ENCODE measurements around the gene DAPP1. TPM values are rescaled to one million over a fixed set of nuclear protein-coding genes. Genes with fewer than 3 reads are reported as not detected.
"Not testable (repeated sequence)": the region's sequence is repeated elsewhere in the genome, so short reads cannot be mapped to it uniquely, and the experiment has no call there.

Gene DAPP1
- polyA plus RNA-seq, 4 donors, result 0.97 to 1.4 (median 1.1) TPM

DNA sequence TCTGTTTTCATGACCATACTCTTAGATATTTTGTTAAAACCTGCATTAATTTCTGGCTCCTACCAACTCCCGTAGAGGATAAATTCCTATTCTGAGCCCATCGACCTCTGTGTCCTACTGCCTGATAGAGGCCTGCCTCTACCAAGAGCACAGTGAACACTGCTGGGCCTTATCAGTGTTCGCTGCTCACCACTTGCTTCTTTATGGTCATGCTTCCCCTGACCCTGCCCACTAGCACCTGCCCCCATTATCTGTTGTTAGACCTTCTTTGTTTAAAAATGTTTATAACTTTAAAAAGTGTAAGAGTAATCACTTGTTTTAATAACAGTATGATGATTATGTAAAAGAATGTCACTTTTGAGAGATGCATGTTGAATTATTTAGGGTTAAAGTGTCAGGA lies 6.1 kb downstream of the DAPP1 start:
- DNase-seq (ENCODE audit: low read depth in 4 of 4, low spot score in 2 of 4), result no peak

DNA sequence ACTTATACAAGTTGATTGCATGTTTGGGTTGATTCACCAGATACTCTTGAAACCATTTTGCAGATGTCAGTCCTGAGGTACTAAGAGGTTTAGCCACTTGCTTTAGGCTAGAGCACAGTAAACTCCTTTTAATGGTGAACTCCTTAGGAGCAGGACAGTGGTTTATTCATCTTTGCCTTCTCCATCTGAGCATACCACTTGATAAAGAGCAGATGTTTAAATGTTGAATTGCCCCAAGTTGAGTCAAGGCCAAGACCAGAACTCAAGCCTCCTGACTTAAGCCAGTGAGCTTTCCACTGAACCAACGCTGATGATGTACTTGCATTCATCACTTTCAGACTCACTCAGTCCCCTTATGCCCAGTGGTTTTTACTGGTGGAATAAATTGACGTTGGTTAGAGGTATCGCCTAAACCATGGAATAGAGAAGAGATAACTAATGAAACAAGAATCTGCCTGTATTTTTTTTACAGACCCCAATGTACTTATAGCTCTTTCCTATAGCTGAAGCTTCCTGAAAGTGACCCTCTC lies 7.5 kb downstream of the DAPP1 start:
- no peak for DNase-seq (ENCODE audit: low read depth in 4 of 4, low spot score in 2 of 4)

DNA sequence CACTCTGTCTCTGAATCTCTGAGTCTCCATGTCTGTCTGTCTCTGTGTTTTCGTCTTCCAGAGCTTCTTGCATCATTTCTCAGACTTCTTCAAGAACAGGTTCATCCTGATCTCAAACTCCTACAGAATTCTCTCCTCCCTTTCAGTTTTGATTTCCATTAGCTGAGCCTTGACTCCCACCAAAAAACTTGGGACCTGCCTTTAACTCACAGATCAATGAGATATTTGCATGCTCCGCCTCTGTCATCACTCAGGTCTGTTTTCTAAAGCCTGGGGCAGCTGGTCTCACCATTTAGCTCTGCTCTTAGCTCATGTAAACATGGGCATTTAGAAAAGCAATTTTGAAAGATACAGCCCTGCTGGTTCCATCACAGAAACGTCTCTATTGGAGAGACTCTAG lies 8.6 kb downstream of the DAPP1 start:
- no peak for DNase-seq (ENCODE audit: low read depth in 4 of 4, low spot score in 2 of 4)

DNA sequence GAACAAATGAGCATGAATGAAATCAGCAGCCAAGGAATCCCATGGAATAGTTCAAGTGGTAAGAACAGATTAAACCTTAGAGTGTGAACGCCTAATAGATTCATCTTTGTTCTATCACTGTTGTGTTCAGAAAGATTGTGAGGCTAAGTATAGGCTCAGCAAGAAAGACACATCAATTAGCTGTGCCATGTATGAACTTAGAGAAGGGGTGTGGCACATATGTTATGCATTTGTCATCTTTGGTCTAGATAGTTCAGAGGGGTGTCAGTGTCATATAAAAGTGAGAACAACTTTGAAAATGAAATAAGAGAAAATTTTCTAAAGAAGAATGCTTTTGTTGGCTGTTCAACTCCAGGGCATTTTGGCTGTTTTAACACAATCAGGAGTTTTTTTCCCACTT lies 9.4 kb downstream of the DAPP1 start:
- no peak for DNase-seq (ENCODE audit: low read depth in 4 of 4, low spot score in 2 of 4)

DNA sequence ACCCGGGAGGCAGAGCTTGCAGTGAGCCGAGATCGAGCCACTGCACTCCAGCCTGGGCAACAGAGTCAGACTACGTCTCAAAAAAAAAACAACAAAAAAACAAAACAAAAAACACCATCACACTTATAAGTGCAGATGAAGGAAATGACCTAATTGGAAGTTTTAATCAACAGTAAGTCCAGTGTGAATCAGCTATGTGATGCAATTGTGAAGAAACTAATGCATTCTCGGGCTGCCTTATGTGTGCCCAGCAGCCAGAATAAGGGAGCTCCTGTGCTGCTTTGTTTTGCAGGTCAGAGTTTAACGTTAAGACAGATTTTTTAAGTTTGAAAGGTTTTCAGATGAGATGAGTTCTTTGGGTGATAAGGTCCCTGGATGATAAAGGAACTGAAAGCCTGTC lies 10.8 kb downstream of the DAPP1 start:
- no peak for DNase-seq (ENCODE audit: low read depth in 4 of 4, low spot score in 2 of 4)

DNA sequence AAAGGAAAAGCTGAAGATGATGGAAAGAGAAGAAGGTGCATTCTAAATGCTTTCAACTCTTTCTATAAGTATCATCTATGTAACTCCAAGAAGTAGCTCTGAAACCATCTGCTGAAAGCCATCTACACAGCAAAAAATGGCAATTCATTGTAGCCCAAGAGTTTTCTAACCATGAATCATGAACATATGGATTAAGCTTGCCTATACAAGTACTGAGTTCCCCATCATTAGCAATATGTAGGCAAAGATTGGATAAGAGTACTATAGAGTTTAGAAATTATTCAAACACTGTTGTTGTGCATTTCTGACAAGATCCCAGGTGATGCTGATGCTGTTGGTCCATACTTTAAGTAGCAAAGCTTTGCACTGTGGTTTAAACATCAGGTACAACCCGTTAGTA lies 11.2 kb downstream of the DAPP1 start:
- DNase-seq (ENCODE audit: low read depth in 4 of 4, low spot score in 2 of 4), result no peak

DNA sequence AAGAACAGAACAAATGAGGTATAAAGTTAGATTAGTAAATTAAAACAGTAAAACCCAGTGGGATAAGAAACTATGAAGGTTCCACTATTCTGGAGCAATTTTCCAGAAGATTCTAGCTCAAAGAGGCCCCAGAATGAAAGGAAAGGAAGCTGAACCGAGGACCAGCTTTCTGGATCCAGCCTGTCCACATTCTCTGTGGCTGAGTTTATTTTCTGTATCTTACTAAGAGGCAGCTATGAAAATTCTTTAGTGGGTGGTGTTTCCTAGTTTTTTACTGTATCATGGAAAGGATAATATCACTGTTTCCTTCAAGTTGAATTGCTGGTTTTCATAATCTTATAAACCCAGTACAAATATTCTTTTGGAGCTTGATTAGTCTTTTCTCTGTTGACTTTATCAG lies 11.8 kb downstream of the DAPP1 start:
- no peak for DNase-seq (ENCODE audit: low read depth in 4 of 4, low spot score in 2 of 4)

DNA sequence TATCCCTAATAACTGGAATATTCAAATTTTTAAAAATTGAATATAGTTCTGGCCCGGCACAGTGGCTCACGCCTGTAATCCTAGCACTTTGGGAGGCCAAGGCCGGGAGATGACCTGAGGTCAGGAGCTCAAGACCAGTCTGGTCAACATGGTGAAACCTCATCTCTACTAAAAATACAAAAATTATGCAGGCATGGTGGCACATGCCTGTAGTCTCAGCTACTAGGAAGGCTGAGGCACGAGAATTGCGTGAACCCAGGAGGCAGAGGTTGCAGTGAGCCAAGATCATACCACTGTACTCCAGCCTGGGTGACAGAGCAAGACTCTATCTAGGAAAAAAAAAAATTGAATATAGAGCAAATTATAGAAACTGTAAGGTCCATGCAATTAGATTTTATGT lies 13.4 kb downstream of the DAPP1 start:
- DNase-seq (ENCODE audit: low read depth in 4 of 4, low spot score in 2 of 4), result not testable (repeated sequence)

DNA sequence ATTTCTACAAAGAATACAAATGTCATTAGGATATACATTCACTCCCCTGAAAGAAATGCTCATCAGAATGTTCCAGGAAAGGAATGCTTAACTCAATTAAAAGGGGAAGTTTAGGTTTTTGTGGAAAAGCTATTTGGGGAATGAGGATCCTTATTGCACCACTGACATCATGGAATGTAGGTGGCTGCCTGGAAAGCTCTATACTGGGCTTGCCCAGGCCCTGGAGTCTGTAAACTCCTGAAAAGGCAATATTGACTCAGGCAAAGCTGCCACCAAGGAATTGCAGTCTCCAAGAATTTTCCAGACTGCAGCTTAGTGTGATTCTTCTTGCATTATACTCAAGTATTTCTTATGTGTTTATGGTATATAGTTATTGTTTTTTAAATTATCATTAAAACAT lies 15.7 kb downstream of the DAPP1 start:
- DNase-seq (ENCODE audit: low read depth in 4 of 4, low spot score in 2 of 4), result no peak

DNA sequence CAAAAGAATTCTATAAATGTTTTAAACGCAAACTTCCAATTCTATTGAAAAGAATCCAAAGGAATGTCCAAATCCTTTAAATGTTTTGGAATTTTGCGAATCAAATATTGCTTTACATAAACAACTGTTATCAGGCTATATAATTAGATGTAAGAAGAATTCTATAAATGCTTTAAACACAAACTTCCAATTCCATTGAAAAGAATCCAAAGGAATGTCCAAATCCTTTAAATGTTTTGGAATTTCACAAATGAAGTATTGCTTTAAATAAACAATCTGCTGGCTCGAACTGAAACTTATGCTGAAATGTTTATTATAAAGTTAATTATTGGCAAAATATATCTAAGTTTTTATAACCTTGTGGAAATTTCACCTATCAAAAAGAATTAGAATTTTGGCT lies 16.1 kb downstream of the DAPP1 start:
- no peak for DNase-seq (ENCODE audit: low read depth in 4 of 4, low spot score in 2 of 4)

DNA sequence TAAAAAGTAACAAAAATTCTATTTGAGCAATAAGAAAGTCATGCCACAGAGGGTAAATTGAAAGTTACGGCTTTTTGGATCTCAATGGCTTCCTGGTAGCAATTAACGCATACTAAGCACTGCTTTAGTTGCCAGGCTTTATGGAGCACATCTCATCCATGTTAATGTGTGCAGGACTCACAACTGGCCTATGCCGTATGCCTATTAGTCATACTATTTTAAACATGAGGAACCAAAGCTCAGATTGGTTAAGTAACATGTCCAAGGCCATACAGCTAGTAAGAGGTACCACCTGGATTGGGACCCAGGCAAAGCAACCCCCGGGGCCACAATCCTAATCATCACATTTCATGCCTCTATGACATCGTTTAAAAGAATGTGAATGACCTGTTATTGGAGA lies 17.1 kb downstream of the DAPP1 start:
- no peak for DNase-seq (ENCODE audit: low read depth in 4 of 4, low spot score in 2 of 4)

DNA sequence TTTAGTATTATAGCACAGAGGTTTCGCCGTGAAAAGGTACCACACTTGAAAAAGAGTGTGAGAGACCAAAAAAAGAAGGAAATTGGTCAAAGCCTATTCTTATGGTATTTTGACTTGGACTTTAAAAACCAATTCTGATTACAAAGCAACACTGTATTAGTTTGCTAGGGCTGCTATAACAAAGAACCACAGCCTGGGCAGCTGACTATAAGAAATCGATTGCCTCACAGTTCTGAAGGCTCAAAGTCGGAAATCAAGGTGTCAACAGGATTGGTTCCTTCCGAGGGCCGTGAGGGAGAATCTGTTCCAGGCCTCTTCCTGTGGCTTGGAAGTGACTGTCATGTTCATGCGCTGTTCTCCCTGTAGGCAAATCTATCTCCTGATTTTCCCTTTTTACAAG lies 17.9 kb downstream of the DAPP1 start:
- DNase-seq (ENCODE audit: low read depth in 4 of 4, low spot score in 2 of 4), result no peak

DNA sequence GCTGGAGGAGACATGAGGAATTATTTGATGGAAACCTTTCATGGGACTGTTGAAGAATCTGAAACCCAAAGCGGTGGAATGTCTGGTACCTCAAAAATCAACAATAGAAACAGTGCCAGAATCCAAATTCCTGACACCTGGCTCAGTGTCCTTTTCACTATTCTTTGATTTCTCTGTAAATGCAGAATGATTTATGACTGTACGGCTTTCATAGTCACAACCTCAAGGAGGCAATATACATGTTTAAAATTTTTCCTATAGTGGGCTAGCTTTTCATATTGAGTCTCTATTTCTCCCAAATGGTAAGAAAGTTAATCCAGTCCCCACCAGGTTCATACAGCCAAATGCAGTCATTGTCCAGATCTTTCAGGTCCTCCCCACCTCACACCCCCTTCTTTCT lies 19.3 kb downstream of the DAPP1 start:
- DNase-seq (ENCODE audit: low read depth in 4 of 4, low spot score in 2 of 4), result no peak

DNA sequence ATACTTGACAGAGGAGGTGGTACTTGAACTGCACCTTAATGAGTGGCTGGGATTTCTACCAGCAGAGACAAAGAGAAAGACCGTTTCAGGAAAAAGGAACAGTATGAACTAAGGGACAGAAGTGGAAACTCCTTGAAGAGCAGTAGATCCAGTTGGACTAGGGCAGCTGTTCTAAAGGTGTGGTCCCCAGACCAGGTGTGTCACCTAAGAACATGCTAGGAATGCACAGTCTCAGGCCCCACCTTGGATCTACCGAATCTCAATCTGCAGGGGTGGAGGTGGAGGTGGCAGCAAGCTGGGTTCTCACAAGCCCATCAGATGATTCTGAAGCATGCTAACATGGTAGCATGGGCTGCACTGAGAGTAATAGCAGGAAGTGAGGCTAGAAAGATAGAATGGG lies 22.3 kb downstream of the DAPP1 start:
- no peak for DNase-seq (ENCODE audit: low read depth in 4 of 4, low spot score in 2 of 4)

DNA sequence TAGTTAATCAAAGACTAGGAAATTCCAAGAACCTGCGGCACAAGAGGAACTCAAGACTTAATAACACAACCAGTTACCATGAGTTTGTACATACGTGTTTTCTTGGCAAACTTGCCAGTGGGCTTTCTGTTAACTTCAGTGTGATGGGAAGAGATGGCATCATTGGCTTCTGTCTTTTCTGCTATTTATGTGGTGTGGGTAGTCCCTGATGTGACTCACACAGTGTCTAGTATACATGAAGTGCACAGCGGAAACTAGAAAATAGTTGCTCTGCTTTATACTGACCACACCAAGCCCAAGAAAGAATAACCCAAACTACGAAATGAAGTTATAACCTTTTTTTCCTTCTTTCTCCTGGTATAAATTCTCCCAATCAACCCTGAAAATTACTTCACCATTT lies 24.5 kb downstream of the DAPP1 start:
- DNase-seq (ENCODE audit: low read depth in 4 of 4, low spot score in 2 of 4), result no peak

DNA sequence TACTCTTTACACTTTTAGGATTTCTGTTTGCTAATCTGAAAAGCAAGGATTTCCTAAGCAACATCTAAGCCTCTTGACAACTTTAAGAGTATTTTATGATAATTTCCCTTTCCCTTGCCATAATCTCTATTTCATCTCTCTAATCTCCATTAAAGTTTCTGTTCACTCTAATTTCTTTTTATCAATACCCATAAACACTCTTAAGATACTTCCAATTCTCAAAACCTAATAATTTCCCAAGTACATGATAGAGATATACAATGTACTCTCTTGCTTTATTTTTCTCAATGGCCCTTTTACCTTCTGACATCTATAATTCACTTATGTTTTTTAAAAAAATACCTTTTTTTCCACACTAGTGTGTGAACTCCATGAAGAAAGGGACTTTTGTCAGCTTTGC lies 26.8 kb downstream of the DAPP1 start:
- no peak for DNase-seq (ENCODE audit: low read depth in 4 of 4, low spot score in 2 of 4)

DNA sequence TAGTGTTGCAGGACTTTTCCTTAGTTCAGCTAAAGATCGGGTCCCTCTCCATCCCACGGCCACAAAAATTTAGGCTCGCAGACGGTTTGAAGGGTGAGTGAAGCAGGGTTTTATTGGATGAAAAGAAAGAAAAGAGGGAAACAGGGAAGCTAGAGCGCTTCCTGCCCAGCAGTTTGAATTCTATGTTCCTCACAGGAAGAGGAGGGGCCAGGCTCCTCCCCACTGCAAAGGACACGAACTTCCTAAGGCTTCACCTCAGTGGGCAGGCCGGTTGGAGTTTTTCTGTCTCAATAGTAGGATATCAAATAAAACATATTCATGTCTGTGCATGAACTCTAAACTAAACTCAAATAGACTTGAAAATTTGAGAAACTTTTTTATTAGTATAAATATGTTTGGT lies 27.4 kb downstream of the DAPP1 start:
- DNase-seq (ENCODE audit: low read depth in 4 of 4, low spot score in 2 of 4), result no peak

DNA sequence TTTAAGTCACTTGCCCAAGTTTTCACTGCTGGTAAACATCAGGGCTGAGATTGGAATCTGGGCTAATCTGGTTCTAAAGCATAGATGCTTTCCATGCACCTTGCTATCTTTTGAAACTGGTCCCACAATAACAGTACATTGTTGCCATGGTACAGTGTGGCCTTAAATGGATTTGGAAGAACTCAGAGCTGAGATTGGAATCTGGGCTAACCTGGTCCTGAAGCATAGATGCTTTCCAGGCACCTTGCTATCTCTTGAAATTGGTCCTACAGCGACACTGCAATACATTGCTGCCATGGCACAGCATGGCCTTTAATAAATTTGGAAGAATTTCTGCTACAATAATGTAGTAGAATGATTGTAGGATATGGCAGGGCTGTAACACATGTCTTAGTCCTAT lies 28.6 kb downstream of the DAPP1 start:
- DNase-seq (ENCODE audit: low read depth in 4 of 4, low spot score in 2 of 4), result no peak

DNA sequence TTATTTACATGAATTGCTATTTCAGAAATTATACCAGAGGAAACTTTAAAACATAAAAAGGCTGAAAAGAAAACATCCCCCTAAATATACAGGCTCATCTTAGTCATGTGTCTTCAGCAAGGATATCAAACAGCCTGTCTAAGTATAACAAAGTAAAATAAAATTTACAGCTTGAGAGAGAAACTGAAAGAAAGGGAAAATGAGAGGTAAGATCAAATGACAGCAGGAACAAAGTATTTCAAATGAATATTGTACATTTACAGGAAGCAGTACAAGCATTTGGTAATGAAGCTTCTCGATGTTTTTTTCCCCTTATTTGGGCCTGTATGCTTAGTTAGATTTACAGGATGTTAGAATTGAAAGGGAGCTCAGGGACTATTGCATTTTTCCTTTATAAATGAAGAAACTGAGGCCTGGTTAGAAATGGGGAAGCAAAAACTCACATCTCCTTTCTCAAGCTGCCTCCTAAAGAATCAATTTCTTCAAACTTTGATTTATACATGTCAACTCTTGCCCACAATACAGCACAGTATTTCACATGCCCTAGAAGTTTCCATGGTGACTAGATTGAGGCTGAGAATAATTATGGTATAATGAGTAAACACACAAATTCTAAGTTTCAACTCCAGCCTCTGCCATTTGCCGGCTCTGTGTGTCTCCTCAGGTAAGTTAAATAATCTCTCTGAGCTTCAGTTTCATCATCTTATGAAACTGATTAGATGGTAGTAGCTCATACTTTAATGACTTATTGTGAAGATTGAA lies 29.3 kb downstream of the DAPP1 start:
- no peak for DNase-seq (ENCODE audit: low read depth in 4 of 4, low spot score in 2 of 4)

DNA sequence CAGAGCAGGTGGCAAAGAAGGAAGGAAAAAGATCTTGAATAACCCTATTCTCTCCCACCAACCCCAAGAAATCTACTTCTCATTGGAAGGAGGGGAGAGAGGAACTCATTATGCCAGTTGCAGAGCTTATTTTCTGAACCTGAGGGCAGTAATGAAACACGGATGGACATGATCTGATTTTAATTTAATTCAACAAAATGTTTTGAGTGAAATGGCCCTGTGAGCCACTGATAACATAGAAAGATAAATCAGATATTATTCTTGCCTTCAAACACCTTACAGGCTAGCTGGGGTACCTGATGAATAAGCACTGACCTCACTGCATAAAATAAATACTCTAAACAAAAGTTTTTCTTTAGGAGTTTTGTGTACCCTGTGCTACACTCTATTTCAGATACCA lies 30.3 kb downstream of the DAPP1 start:
- no peak for DNase-seq (ENCODE audit: low read depth in 4 of 4, low spot score in 2 of 4)

DNA sequence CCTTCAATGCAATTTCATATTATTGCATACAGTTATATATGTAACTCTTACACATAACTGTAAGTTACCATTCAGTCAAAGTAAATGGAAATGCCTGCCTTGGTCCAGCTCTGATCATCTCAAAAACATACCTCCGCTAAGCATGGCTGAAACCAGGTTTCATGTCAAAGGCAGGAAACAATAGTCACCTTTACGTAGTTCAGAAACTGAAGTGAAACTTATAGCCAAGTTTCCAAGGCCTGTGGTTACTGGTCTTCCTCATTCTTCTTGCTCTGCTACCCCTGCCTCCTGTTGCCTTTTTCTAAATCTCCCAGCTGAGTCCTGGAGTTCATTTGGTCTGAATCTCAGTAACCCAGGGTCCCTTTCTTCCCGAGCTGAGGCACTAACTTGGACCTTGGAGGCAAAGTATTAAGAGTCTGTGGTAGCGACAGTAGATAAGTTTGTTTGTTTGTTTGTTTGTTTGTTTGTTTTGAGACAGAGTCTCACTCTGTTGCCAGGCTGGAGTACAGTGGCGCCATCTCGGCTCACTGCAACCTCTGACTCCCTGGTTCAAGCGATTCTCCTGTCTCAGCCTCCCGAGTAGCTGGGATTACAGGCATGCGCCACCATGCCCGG lies 30.8 kb downstream of the DAPP1 start:
- DNase-seq (ENCODE audit: low read depth in 4 of 4, low spot score in 2 of 4), result no peak

DNA sequence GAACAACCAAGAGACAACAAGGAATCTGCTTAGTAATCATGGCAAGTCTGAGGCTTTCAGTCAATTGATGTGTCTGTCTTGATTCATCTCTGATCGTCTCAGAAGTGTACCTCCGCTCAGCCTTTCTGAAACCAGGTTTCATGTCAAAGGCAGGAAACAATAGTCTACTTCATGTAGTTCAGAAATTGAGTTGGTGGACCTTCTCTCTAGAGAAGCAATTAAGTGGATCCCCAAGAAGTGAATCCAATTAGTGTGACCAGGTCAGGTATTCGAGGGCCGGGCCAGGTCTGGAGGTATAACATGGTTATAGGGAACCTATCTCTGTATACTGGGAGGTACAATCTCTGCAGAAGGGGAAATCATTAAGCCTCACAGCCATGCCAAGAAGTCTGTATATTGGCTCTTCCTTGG lies 32.0 kb downstream of the DAPP1 start:
- no peak for DNase-seq (ENCODE audit: low read depth in 4 of 4, low spot score in 2 of 4)
